ENCODE measurements around the gene MVB12A. TPM values are rescaled to one million over a fixed set of nuclear protein-coding genes. Genes with fewer than 3 reads are reported as not detected.

Gene MVB12A
- total and polyA plus RNA-seq, 9 of the 15 experiments (the other 6 are each of a cell fraction or from before 2014, with no cell fraction given): 1.2 to 46.2 (median 22.4) TPM

DNA sequence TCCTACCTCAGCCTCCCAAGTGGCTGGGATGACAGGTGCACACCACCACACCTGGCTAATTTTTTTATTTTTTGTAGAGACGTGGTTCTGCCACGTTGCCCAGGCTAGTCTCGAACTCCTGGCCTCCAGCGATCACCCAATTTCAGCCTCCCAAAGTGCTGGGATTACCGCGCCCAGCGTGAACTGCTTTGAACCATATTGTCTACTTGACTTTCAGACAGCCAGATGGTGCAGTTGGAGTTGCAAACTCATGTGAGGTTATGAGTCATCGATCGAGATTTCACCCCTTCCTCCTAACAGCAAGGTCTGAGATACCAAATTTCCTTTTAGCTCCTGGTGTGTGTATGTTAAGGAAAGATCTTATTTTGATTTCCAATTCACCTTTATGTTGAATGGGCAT, 53.2 kb downstream of the MVB12A start (continued):
- TF ChIP-seq, protein P1, sequence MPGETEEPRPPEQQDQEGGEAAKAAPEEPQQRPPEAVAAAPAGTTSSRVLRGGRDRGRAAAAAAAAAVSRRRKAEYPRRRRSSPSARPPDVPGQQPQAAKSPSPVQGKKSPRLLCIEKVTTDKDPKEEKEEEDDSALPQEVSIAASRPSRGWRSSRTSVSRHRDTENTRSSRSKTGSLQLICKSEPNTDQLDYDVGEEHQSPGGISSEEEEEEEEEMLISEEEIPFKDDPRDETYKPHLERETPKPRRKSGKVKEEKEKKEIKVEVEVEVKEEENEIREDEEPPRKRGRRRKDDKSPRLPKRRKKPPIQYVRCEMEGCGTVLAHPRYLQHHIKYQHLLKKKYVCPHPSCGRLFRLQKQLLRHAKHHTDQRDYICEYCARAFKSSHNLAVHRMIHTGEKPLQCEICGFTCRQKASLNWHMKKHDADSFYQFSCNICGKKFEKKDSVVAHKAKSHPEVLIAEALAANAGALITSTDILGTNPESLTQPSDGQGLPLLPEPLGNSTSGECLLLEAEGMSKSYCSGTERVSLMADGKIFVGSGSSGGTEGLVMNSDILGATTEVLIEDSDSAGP (CRISPR knock-in tag; IDR thresholded peaks at IDR 0.05): no peak
- TF ChIP-seq, protein P2, sequence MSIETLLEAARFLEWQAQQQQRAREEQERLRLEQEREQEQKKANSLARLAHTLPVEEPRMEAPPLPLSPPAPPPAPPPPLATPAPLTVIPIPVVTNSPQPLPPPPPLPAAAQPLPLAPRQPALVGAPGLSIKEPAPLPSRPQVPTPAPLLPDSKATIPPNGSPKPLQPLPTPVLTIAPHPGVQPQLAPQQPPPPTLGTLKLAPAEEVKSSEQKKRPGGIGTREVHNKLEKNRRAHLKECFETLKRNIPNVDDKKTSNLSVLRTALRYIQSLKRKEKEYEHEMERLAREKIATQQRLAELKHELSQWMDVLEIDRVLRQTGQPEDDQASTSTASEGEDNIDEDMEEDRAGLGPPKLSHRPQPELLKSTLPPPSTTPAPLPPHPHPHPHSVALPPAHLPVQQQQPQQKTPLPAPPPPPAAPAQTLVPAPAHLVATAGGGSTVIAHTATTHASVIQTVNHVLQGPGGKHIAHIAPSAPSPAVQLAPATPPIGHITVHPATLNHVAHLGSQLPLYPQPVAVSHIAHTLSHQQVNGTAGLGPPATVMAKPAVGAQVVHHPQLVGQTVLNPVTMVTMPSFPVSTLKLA (conservative IDR thresholded peaks at IDR 0.05): peak in 1 of 2 experiments; percentile 33; a peak in 1 of 4 replicates
- no peak for TF ChIP-seq MTA3 (IDR thresholded peaks at IDR 0.05; ENCODE audit: borderline replicate concordance)
- no peak for TF ChIP-seq SETDB1 (IDR thresholded peaks at IDR 0.05; ENCODE audit: low read length)
- no peak for TF ChIP-seq ZFX (CRISPR knock-in tag; IDR thresholded peaks at IDR 0.05)
- TF ChIP-seq CBFB (CRISPR knock-in tag; IDR thresholded peaks at IDR 0.05): no peak
- no peak for TF ChIP-seq ZNF707 (CRISPR knock-in tag; conservative IDR thresholded peaks at IDR 0.05)
- TF ChIP-seq, protein P3, sequence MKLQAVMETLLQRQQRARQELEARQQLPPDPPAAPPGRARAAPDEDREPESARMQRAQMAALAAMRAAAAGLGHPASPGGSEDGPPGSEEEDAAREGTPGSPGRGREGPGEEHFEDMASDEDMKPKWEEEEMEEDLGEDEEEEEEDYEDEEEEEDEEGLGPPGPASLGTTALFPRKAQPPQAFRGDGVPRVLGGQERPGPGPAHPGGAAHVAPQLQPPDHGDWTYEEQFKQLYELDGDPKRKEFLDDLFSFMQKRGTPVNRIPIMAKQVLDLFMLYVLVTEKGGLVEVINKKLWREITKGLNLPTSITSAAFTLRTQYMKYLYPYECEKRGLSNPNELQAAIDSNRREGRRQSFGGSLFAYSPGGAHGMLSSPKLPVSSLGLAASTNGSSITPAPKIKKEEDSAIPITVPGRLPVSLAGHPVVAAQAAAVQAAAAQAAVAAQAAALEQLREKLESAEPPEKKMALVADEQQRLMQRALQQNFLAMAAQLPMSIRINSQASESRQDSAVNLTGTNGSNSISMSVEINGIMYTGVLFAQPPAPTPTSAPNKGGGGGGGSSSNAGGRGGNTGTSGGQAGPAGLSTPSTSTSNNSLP (IDR thresholded peaks at IDR 0.05; ENCODE audit: borderline replicate concordance, low read depth, low read length): peak; percentile 46; the same call in 1 of the 2 replicates
- TF ChIP-seq ZNF24 (IDR thresholded peaks at IDR 0.05): 0 out of 2 replicates have a peak, but pooled peaks have one; percentile 18
- TF ChIP-seq, protein P4, sequence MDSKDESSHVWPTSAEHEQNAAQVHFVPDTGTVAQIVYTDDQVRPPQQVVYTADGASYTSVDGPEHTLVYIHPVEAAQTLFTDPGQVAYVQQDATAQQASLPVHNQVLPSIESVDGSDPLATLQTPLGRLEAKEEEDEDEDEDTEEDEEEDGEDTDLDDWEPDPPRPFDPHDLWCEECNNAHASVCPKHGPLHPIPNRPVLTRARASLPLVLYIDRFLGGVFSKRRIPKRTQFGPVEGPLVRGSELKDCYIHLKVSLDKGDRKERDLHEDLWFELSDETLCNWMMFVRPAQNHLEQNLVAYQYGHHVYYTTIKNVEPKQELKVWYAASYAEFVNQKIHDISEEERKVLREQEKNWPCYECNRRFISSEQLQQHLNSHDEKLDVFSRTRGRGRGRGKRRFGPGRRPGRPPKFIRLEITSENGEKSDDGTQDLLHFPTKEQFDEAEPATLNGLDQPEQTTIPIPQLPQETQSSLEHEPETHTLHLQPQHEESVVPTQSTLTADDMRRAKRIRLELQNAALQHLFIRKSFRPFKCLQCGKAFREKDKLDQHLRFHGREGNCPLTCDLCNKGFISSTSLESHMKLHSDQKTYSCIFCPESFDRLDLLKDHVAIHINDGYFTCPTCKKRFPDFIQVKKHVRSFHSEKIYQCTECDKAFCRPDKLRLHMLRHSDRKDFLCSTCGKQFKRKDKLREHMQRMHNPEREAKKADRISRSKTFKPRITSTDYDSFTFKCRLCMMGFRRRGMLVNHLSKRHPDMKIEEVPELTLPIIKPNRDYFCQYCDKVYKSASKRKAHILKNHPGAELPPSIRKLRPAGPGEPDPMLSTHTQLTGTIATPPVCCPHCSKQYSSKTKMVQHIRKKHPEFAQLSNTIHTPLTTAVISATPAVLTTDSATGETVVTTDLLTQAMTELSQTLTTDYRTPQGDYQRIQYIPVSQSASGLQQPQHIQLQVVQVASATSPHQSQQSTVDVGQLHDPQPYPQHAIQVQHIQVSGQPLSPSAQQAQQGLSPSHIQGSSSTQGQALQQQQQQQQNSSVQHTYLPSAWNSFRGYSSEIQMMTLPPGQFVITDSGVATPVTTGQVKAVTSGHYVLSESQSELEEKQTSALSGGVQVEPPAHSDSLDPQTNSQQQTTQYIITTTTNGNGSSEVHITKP (IDR thresholded peaks at IDR 0.05; ENCODE audit: partially characterized antibody): peak; percentile 9
- TF ChIP-seq, protein P5, sequence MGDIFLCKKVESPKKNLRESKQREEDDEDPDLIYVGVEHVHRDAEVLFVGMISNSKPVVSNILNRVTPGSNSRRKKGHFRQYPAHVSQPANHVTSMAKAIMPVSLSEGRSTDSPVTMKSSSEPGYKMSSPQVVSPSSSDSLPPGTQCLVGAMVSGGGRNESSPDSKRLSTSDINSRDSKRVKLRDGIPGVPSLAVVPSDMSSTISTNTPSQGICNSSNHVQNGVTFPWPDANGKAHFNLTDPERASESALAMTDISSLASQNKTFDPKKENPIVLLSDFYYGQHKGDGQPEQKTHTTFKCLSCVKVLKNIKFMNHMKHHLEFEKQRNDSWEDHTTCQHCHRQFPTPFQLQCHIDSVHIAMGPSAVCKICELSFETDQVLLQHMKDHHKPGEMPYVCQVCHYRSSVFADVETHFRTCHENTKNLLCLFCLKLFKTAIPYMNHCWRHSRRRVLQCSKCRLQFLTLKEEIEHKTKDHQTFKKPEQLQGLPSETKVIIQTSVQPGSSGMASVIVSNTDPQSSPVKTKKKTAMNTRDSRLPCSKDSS (IDR thresholded peaks at IDR 0.05; ENCODE audit: low read depth, partially characterized antibody): no peak
- no peak for TF ChIP-seq GABPA (tag; conservative IDR thresholded peaks at IDR 0.05; ENCODE audit: low read depth)
- TF ChIP-seq ETS2 (tag; IDR thresholded peaks at IDR 0.05; ENCODE audit: borderline replicate concordance, poor library complexity, severe bottlenecking): no peak
- TF ChIP-seq C11orf30 (IDR thresholded peaks at IDR 0.05; ENCODE audit: low read depth): no peak; the same call in 1 of the 2 replicates
- TF ChIP-seq PYGO2 (tag; IDR thresholded peaks at IDR 0.05): no peak
- TF ChIP-seq, protein P6, sequence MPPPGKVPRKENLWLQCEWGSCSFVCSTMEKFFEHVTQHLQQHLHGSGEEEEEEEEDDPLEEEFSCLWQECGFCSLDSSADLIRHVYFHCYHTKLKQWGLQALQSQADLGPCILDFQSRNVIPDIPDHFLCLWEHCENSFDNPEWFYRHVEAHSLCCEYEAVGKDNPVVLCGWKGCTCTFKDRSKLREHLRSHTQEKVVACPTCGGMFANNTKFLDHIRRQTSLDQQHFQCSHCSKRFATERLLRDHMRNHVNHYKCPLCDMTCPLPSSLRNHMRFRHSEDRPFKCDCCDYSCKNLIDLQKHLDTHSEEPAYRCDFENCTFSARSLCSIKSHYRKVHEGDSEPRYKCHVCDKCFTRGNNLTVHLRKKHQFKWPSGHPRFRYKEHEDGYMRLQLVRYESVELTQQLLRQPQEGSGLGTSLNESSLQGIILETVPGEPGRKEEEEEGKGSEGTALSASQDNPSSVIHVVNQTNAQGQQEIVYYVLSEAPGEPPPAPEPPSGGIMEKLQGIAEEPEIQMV (tag; conservative IDR thresholded peaks at IDR 0.05; ENCODE audit: low read depth): no peak
